Measurements from ENCODE around the gene CRACR2A. TPM values are rescaled to one million over a fixed set of nuclear protein-coding genes. Genes with fewer than 3 reads are reported as not detected.

The CRACR2A gene
- 1 to 10 TPM in 3 of 4 donors, under 1 TPM in 1; 0.91 to 2.3 (median 1.9) TPM for total RNA-seq

GRCh38 chr12:3752741-3753486, at the start of gene CRACR2A:
Gene CRACR2A (minus strand): TSS chr12:3753109. CDS start chr12:3696999, 56,110 bp downstream.
- Histone ChIP-seq H3K27me3 (peaks cover 0 to 33% (median 0%) of the 10 kb centered on the region in 4 donors), H3K9me3 (no peaks in the 10 kb centered on the region), H3K4me1 (peaks cover 9 to 19% (median 10%) of the 10 kb centered on the region in 3 donors), H3K36me3 (no peaks in the 10 kb centered on the region), H3K4me3 (peak within 1 kb of the TSS; percentile 38 to 76 (median 51)), H3K27ac (peak within 1 kb of the TSS; percentile 69 to 90 (median 78))
- TF ChIP-seq CTCF (IDR thresholded peaks at IDR 0.05) (peak; percentile 42 to 75 (median 66)), POLR2A (IDR thresholded peaks at IDR 0.05) (peak in 2 of 4 donors; percentile 8 to 15)
- 19 to 35% methylated on average over 4 to 5 of the region's 62 CpGs for WGBS, 2 donors
- DNase-seq = no peak
- intact Hi-C loops (cut with DNase I) = no loop called here

GRCh38 chr12:3797531-3798048, 44.7 kb upstream of the CRACR2A start:
- H3K4me1 ChIP-seq = no peaks in the 10 kb centered on the region
- TF ChIP-seq CTCF (IDR thresholded peaks at IDR 0.05) (no peak), POLR2A (IDR thresholded peaks at IDR 0.05) (no peak)
- H3K4me3 ChIP-seq = no peak overlapping the region
- intact Hi-C loops (cut with DNase I) = no loop called here
- 90 to 95% methylated on average over 3 of the region's 3 CpGs for WGBS, 2 donors
- DNase-seq = no peak
- H3K36me3 ChIP-seq = no peaks in the 10 kb centered on the region
- H3K9me3 ChIP-seq = no peaks in the 10 kb centered on the region
- H3K27me3 ChIP-seq = no peaks in the 10 kb centered on the region
- H3K27ac ChIP-seq = no peak overlapping the region

GRCh38 chr12:3795492-3796133, 42.7 kb upstream of the CRACR2A start:
- WGBS, 2 donors = 60 to 61% methylated on average over 5 of the region's 5 CpGs
- Histone ChIP-seq H3K27ac (no peak overlapping the region), H3K27me3 (no peaks in the 10 kb centered on the region), H3K36me3 (no peaks in the 10 kb centered on the region), H3K9me3 (no peaks in the 10 kb centered on the region), H3K4me1 (no peaks in the 10 kb centered on the region), H3K4me3 (no peak overlapping the region)
- TF ChIP-seq CTCF (IDR thresholded peaks at IDR 0.05) (no peak), POLR2A (IDR thresholded peaks at IDR 0.05) (no peak)
- no peak for DNase-seq
- intact Hi-C loops (cut with DNase I) = no loop called here

- Histone ChIP-seq H3K27ac (no peak overlapping the region), H3K4me1 (no peaks in the 10 kb centered on the region), H3K4me3 (no peak overlapping the region), H3K27me3 (no peaks in the 10 kb centered on the region), H3K36me3 (no peaks in the 10 kb centered on the region), H3K9me3 (no peaks in the 10 kb centered on the region)
- TF ChIP-seq POLR2A (IDR thresholded peaks at IDR 0.05) (no peak), CTCF (IDR thresholded peaks at IDR 0.05) (no peak)
- intact Hi-C loops (cut with DNase I) = no loop called here
- DNase-seq = no peak
- 34 to 69% methylated on average over 2 of the region's 2 CpGs for WGBS, 2 donors
Measured at GRCh38 chr12:3795066-3795465, 42.2 kb upstream of the CRACR2A start.
